Inflammatory macrophage treated with lipopolysaccharide for 4 hours (primary cell): ENCODE results near the gene SUMF1.

Experiments
- DNase-seq: peaks from one replicate; pipeline ENCODE4 v3.0.0-alpha.2; 2020

The SUMF1 gene

GRCh38 chr3:4411236-4411635 lies 55.8 kb downstream of the SUMF1 start:
- DNase-seq = no peak

GRCh38 chr3:4410606-4411005 lies 56.5 kb downstream of the SUMF1 start:
- DNase-seq = no peak

GRCh38 chr3:4409971-4410573 lies 57.0 kb downstream of the SUMF1 start:
- DNase-seq = peak; percentile 34

GRCh38 chr3:4409415-4409814 lies 57.7 kb downstream of the SUMF1 start:
- DNase-seq = no peak

GRCh38 chr3:4408958-4409357 lies 58.1 kb downstream of the SUMF1 start:
- DNase-seq = no peak

- DNase-seq = no peak
Observed at GRCh38 chr3:4407941-4408340, 59.1 kb downstream of the SUMF1 start.

GRCh38 chr3:4406746-4407568 lies 60.1 kb downstream of the SUMF1 start:
- DNase-seq = no peak

- DNase-seq = no peak
Observed at GRCh38 chr3:4404881-4405280, 62.2 kb downstream of the SUMF1 start.

GRCh38 chr3:4401441-4401840 lies 65.6 kb downstream of the SUMF1 start:
- no peak for DNase-seq

GRCh38 chr3:4399476-4399875 lies 67.6 kb downstream of the SUMF1 start:
- no peak for DNase-seq

GRCh38 chr3:4398941-4399245 lies 68.2 kb downstream of the SUMF1 start:
- peak; percentile 46 for DNase-seq

GRCh38 chr3:4398120-4398940 lies 68.7 kb downstream of the SUMF1 start:
- peak; percentile 65 for DNase-seq

- no peak for DNase-seq
Observed at GRCh38 chr3:4397466-4397865, 69.6 kb downstream of the SUMF1 start.

GRCh38 chr3:4396542-4396941 lies 70.5 kb downstream of the SUMF1 start:
- no peak for DNase-seq

- DNase-seq = no peak
Observed at GRCh38 chr3:4396006-4396405, 71.1 kb downstream of the SUMF1 start.

GRCh38 chr3:4395448-4395847 lies 71.6 kb downstream of the SUMF1 start:
- no peak for DNase-seq

- DNase-seq = no peak
Observed at GRCh38 chr3:4394567-4394966, 72.5 kb downstream of the SUMF1 start.

GRCh38 chr3:4394048-4394447 lies 73.0 kb downstream of the SUMF1 start:
- DNase-seq = peak; percentile 48

GRCh38 chr3:4392992-4393391 lies 74.1 kb downstream of the SUMF1 start:
- no peak for DNase-seq

GRCh38 chr3:4387210-4388204 lies 79.6 kb downstream of the SUMF1 start:
- peak; percentile 68 for DNase-seq

GRCh38 chr3:4385201-4385600 lies 81.9 kb downstream of the SUMF1 start:
- no peak for DNase-seq

- no peak for DNase-seq
Observed at GRCh38 chr3:4380013-4380412, 87.1 kb downstream of the SUMF1 start.

- DNase-seq = no peak
Observed at GRCh38 chr3:4376499-4376898, 90.6 kb downstream of the SUMF1 start.
